Caco-2 (cell line): ENCODE data around the gene NTNG2. TPM values are rescaled to one million over a fixed set of nuclear protein-coding genes. Genes with fewer than 3 reads are reported as not detected.

ENCODE experiments used
- BruUV-seq: library from RNA; stranded (reverse); fragments of 400-500 nt; replicated peaks from 2 replicates; lab custom pipeline; 2021; lab: Mats Ljungman, UMichigan
- CTCF ChIA-PET: fragments of 300-600 bp; sonication (Branson Sonifier 250); formaldehyde crosslinking; loops from one replicate; lab custom pipeline; 2022; ENCODE audit warnings: antibody characterized with exemption; lab: Charles Lee
- POLR2A ChIA-PET: fragments of 300-600 bp; sonication (Branson Sonifier 250); formaldehyde crosslinking; loops from one replicate; lab custom pipeline; 2022; ENCODE audit warnings: antibody characterized with exemption; lab: Charles Lee
- DNase-seq, 2 experiments: peaks; one replicate each; pipeline versions ENCODE4 v3.0.0 to v3.0.0-alpha.2; 2020 to 2022
- H3K27me3 ChIP-seq: replicated peaks from 2 replicates; pipeline ENCODE4 v1.6.0; 2011; ENCODE audit warnings: low read length; ENCODE audit not compliant: control insufficient read depth, insufficient read depth
- H3K36me3 ChIP-seq: 2 replicates; pipeline ENCODE4 v1.5.1; 2011; ENCODE audit warnings: low read length; ENCODE audit not compliant: control insufficient read depth, insufficient read depth
- H3K4me1 ChIP-seq: fragments of 250-450 bp; sonication (Bioruptor Pico); 2 replicates; pipeline ENCODE4 v1.5.1; 2020; ENCODE audit warnings: mild to moderate bottlenecking
- H3K4me3 ChIP-seq: 2 replicates; pipeline ENCODE4 v1.5.1; 2011; ENCODE audit warnings: low read depth, mild to moderate bottlenecking, control low read depth, low read length
- H3K9me3 ChIP-seq: fragments of 250-450 bp; sonication (Bioruptor Pico); 2 replicates; pipeline ENCODE4 v1.5.1; 2020; ENCODE audit warnings: mild to moderate bottlenecking, moderate library complexity
- H3K27ac Mint-ChIP-seq: one replicate; pipeline ENCODE4 v1.8.0; 2022; ENCODE audit warnings: mixed read lengths; ENCODE audit not compliant: unreplicated experiment
- H3K27me3 Mint-ChIP-seq: one replicate; pipeline ENCODE4 v1.8.0; 2022; ENCODE audit warnings: mixed read lengths; ENCODE audit not compliant: insufficient read depth, unreplicated experiment
- H3K36me3 Mint-ChIP-seq: one replicate; pipeline ENCODE4 v1.8.0; 2022; ENCODE audit warnings: mild to moderate bottlenecking, mixed read lengths; ENCODE audit not compliant: insufficient read depth, unreplicated experiment
- H3K4me1 Mint-ChIP-seq: one replicate; pipeline ENCODE4 v1.8.0; 2022; ENCODE audit warnings: low read depth, mixed read lengths; ENCODE audit not compliant: unreplicated experiment
- H3K4me3 Mint-ChIP-seq: one replicate; pipeline ENCODE4 v1.8.0; 2022; ENCODE audit warnings: mild to moderate bottlenecking, moderate library complexity, mixed read lengths; ENCODE audit not compliant: unreplicated experiment
- H3K9me3 Mint-ChIP-seq: one replicate; pipeline ENCODE4 v1.8.0; 2022; ENCODE audit warnings: mixed read lengths; ENCODE audit not compliant: unreplicated experiment
- CTCF ChIP-seq, 2 experiments: fragments of 200-600 bp in 1 of 2; IDR thresholded peaks; 1 replicate in 1 of 2; 2 replicates in 1 of 2; pipeline versions ENCODE4 v1.5.1 to v1.8.0; 2011 to 2022; ENCODE audit warnings: antibody characterized with exemption in 1 of 2, control low read depth in 1 of 2, inconsistent platforms in 1 of 2, low read depth in 1 of 2, low read length in 1 of 2, mild to moderate bottlenecking in 1 of 2, moderate library complexity in 1 of 2; ENCODE audit not compliant: insufficient read depth in 1 of 2, severe bottlenecking in 1 of 2, unreplicated experiment in 1 of 2
- intact Hi-C: fragments of 100-400 bp; cut with micrococcal nuclease; formaldehyde crosslinking; loops from one replicate; pipeline ENCODE4 v1.10.0; 2022; ENCODE audit not compliant: unreplicated experiment
- total RNA-seq: library from RNA; stranded (reverse); gene quantifications from 2 replicates; pipeline ENCODE4 v1.2.3, GENCODE V29; 2022

The NTNG2 gene
- total RNA-seq, 1 experiment from 2014 or later, result not detected

GRCh38 chr9:132184124-132184523 is 22.3 kb downstream of the NTNG2 start:
- Histone ChIP-seq H3K36me3 (no peaks in the 10 kb centered on the region), H3K27me3 (no peaks in the 10 kb centered on the region; the same call in 1 of the 2 replicates), H3K9me3 (no peaks in the 10 kb centered on the region), H3K4me1 (no peaks in the 10 kb centered on the region), H3K4me3 (no peak overlapping the region)
- TF ChIP-seq CTCF (IDR thresholded peaks at IDR 0.05; ENCODE audit: insufficient read depth in 1 of 2, low read depth in 1 of 2, low read length in 1 of 2, severe bottlenecking in 1 of 2, unreplicated experiment in 1 of 2), result no peak
- H3K4me1 Mint-ChIP-seq, result no peaks in the 10 kb centered on the region
- no peak overlapping the region for H3K27ac Mint-ChIP-seq
- BruUV-seq, result no TSS peak
- ChIA-PET CTCF (no interaction called here), POLR2A (no interaction called here)
- DNase-seq, result no peak
- H3K4me3 Mint-ChIP-seq, result no peak overlapping the region
- intact Hi-C loops, result no loop called here
- no peaks in the 10 kb centered on the region for H3K36me3 Mint-ChIP-seq
- H3K9me3 Mint-ChIP-seq, result no peaks in the 10 kb centered on the region
- H3K27me3 Mint-ChIP-seq, result peaks cover 9% of the 10 kb centered on the region

GRCh38 chr9:132185073-132186009 is 23.5 kb downstream of the NTNG2 start:
- H3K9me3 ChIP-seq, result no peaks in the 10 kb centered on the region
- TF ChIP-seq CTCF (IDR thresholded peaks at IDR 0.05; ENCODE audit: insufficient read depth in 1 of 2, low read depth in 1 of 2, low read length in 1 of 2, severe bottlenecking in 1 of 2, unreplicated experiment in 1 of 2), result no peak
- H3K27ac Mint-ChIP-seq, result no peak overlapping the region
- H3K4me3 Mint-ChIP-seq, result no peak overlapping the region
- H3K9me3 Mint-ChIP-seq, result no peaks in the 10 kb centered on the region
- peaks cover 9% of the 10 kb centered on the region for H3K27me3 Mint-ChIP-seq
- no peak overlapping the region for H3K4me3 ChIP-seq
- no peak for DNase-seq
- H3K36me3 Mint-ChIP-seq, result no peaks in the 10 kb centered on the region
- no peaks in the 10 kb centered on the region for H3K36me3 ChIP-seq
- no peaks in the 10 kb centered on the region for H3K4me1 ChIP-seq
- ChIA-PET CTCF (interaction anchor here (0.6 to 1.9 kb wide), 2 partner anchors 51 to 169 kb away, joined by 3 to 5 read pairs; no protein-coding TSS in a partner anchor), POLR2A (no interaction called here)
- intact Hi-C loops, result no loop called here
- no peaks in the 10 kb centered on the region; the same call in 1 of the 2 replicates for H3K27me3 ChIP-seq
- no peaks in the 10 kb centered on the region for H3K4me1 Mint-ChIP-seq
- no TSS peak for BruUV-seq

- ChIA-PET POLR2A (no interaction called here), CTCF (no interaction called here)
- Mint-ChIP-seq H3K4me3 (no peak overlapping the region), H3K27me3 (peaks cover 9% of the 10 kb centered on the region), H3K4me1 (no peaks in the 10 kb centered on the region), H3K9me3 (no peaks in the 10 kb centered on the region), H3K27ac (no peak overlapping the region), H3K36me3 (no peaks in the 10 kb centered on the region)
- DNase-seq, result no peak
- H3K27me3 ChIP-seq, result no peaks in the 10 kb centered on the region; the same call in 1 of the 2 replicates
- H3K9me3 ChIP-seq, result no peaks in the 10 kb centered on the region
- intact Hi-C loops, result no loop called here
- no peak for TF ChIP-seq CTCF (IDR thresholded peaks at IDR 0.05; ENCODE audit: insufficient read depth in 1 of 2, low read depth in 1 of 2, low read length in 1 of 2, severe bottlenecking in 1 of 2, unreplicated experiment in 1 of 2)
- H3K4me3 ChIP-seq, result no peak overlapping the region
- no TSS peak for BruUV-seq
- H3K36me3 ChIP-seq, result no peaks in the 10 kb centered on the region
- no peaks in the 10 kb centered on the region for H3K4me1 ChIP-seq
Measured at GRCh38 chr9:132187121-132187620, 25.3 kb downstream of the NTNG2 start.
